ENCODE measurements around the gene FBN2. TPM values are rescaled to one million over a fixed set of nuclear protein-coding genes. Genes with fewer than 3 reads are reported as not detected.

Gene FBN2
- total RNA-seq, 1 experiment from 2014 or later, result 0.08 TPM

DNA sequence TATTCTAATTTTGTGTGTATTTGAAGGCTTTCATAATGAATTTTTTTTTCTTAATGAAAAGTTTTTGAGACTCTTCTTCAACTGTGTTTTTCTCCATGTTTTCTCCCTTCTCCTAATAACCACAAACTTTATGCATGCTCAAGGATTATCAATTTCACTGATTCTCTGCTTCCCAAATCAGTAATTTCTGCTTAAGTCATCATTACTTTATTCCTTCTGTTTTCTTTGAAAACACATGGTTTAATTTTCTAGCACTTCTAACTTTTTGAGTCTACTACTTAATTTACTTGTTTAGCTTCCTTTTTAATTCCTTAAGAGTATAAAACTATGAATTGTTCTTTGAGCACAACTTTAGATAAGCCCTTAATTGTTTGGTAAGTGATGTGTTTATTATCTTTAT is 11.5 kb upstream of the FBN2 start:
- in situ Hi-C loops (cut with HindIII; ENCODE audit: low pct_unique_long_range_greater_than_20kb, low sequenced_read_pairs) (no loop called here), intact Hi-C loops (cut with micrococcal nuclease; ENCODE audit: unreplicated experiment) (no loop called here)
- no TSS peak for BruUV-seq (replicated peaks)
- Histone ChIP-seq H3K4me3 (ENCODE audit: low read depth in 2 of 2, low read length in 2 of 2) (no peak overlapping the region), H3K9me3 (ENCODE audit: control insufficient read depth, insufficient read depth, low read depth, low read length) (no peaks in the 10 kb centered on the region), H3K4me1 (ENCODE audit: control insufficient read depth, insufficient read depth, low read length) (no peaks in the 10 kb centered on the region), H3K36me3 (ENCODE audit: control insufficient read depth, insufficient read depth, low read length) (no peaks in the 10 kb centered on the region), H3K27me3 (ENCODE audit: control insufficient read depth, insufficient read depth, low read length) (no peaks in the 10 kb centered on the region), H3K27ac (ENCODE audit: low read length) (no peak overlapping the region)
- TF ChIP-seq TCF7L2 (IDR thresholded peaks at IDR 0.05; ENCODE audit: low read depth, low read length) (no peak), SIN3A (IDR thresholded peaks at IDR 0.05; ENCODE audit: borderline replicate concordance, insufficient read depth, low read depth, low read length) (no peak), POLR2AphosphoS5 (IDR thresholded peaks at IDR 0.05; ENCODE audit: low read depth, low read length) (no peak)
- TF ChIP-seq, protein P1, sequence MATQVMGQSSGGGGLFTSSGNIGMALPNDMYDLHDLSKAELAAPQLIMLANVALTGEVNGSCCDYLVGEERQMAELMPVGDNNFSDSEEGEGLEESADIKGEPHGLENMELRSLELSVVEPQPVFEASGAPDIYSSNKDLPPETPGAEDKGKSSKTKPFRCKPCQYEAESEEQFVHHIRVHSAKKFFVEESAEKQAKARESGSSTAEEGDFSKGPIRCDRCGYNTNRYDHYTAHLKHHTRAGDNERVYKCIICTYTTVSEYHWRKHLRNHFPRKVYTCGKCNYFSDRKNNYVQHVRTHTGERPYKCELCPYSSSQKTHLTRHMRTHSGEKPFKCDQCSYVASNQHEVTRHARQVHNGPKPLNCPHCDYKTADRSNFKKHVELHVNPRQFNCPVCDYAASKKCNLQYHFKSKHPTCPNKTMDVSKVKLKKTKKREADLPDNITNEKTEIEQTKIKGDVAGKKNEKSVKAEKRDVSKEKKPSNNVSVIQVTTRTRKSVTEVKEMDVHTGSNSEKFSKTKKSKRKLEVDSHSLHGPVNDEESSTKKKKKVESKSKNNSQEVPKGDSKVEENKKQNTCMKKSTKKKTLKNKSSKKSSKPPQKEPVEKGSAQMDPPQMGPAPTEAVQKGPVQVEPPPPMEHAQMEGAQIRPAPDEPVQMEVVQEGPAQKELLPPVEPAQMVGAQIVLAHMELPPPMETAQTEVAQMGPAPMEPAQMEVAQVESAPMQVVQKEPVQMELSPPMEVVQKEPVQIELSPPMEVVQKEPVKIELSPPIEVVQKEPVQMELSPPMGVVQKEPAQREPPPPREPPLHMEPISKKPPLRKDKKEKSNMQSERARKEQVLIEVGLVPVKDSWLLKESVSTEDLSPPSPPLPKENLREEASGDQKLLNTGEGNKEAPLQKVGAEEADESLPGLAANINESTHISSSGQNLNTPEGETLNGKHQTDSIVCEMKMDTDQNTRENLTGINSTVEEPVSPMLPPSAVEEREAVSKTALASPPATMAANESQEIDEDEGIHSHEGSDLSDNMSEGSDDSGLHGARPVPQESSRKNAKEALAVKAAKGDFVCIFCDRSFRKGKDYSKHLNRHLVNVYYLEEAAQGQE (IDR thresholded peaks at IDR 0.05; ENCODE audit: insufficient read depth in 1 of 2, low read depth in 2 of 2, low read length in 1 of 2), result no peak
- TF ChIP-seq, protein P2, sequence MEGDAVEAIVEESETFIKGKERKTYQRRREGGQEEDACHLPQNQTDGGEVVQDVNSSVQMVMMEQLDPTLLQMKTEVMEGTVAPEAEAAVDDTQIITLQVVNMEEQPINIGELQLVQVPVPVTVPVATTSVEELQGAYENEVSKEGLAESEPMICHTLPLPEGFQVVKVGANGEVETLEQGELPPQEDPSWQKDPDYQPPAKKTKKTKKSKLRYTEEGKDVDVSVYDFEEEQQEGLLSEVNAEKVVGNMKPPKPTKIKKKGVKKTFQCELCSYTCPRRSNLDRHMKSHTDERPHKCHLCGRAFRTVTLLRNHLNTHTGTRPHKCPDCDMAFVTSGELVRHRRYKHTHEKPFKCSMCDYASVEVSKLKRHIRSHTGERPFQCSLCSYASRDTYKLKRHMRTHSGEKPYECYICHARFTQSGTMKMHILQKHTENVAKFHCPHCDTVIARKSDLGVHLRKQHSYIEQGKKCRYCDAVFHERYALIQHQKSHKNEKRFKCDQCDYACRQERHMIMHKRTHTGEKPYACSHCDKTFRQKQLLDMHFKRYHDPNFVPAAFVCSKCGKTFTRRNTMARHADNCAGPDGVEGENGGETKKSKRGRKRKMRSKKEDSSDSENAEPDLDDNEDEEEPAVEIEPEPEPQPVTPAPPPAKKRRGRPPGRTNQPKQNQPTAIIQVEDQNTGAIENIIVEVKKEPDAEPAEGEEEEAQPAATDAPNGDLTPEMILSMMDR (IDR thresholded peaks at IDR 0.05), result no peak
- ChIA-PET CTCF (no interaction called here), POLR2A (no interaction called here)
- DNase-seq (ENCODE audit: low read depth, low spot score), result no peak
- no peak for ATAC-seq

DNA sequence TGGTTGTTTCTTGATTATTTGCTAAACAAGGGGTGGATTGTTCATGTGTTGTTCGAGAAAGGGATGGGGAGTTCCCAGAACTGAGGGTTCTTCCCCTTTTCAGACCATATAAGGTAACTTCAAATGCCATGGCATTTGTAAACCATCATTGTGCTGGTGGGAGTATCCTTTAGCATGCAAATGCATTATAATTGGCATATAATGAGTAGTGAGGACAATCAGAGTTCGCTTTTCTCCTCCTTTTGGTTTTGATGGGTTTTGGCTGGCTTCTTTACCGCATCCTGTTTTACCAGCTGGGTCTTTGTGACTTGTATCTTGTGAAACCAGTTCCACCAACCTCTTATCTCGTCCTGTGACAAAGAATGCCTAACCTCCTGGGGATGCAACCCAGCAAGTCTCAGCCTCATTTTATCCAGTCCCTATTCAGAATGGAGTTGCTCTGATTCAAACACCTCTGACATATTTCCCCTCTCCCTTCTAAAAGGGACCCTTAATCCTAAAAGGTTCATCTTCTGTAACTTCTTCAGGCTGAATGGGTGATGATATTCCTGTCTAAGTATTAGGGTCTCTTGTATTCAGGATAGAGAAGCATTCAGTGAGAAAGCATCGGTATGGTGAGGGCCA is 8.7 kb upstream of the FBN2 start:
- no peak for DNase-seq (ENCODE audit: low read depth, low spot score)
- TF ChIP-seq, protein P1 (IDR thresholded peaks at IDR 0.05; ENCODE audit: insufficient read depth in 1 of 2, low read depth in 2 of 2, low read length in 1 of 2), result no peak
- no peak for TF ChIP-seq TCF7L2 (IDR thresholded peaks at IDR 0.05; ENCODE audit: low read depth, low read length)
- TF ChIP-seq SIN3A (IDR thresholded peaks at IDR 0.05; ENCODE audit: borderline replicate concordance, insufficient read depth, low read depth, low read length), result no peak
- TF ChIP-seq, protein P2 (IDR thresholded peaks at IDR 0.05), result no peak
- no peak for TF ChIP-seq POLR2AphosphoS5 (IDR thresholded peaks at IDR 0.05; ENCODE audit: low read depth, low read length)
- intact Hi-C loops (cut with micrococcal nuclease; ENCODE audit: unreplicated experiment) (no loop called here), in situ Hi-C loops (cut with HindIII; ENCODE audit: low pct_unique_long_range_greater_than_20kb, low sequenced_read_pairs) (no loop called here)
- Histone ChIP-seq H3K27me3 (ENCODE audit: control insufficient read depth, insufficient read depth, low read length) (no peaks in the 10 kb centered on the region), H3K36me3 (ENCODE audit: control insufficient read depth, insufficient read depth, low read length) (no peaks in the 10 kb centered on the region), H3K27ac (ENCODE audit: low read length) (no peak overlapping the region), H3K4me3 (ENCODE audit: low read depth in 2 of 2, low read length in 2 of 2) (no peak overlapping the region), H3K9me3 (ENCODE audit: control insufficient read depth, insufficient read depth, low read depth, low read length) (no peaks in the 10 kb centered on the region), H3K4me1 (ENCODE audit: control insufficient read depth, insufficient read depth, low read length) (no peaks in the 10 kb centered on the region)
- ATAC-seq, result no peak
- CTCF ChIA-PET, result no interaction called here
- POLR2A ChIA-PET, result no interaction called here
- BruUV-seq (replicated peaks), result no TSS peak
